Measurements from ENCODE around the gene HS6ST2.

Gene HS6ST2

GRCh38 chrX:132732236-132732635, 226.2 kb downstream of the HS6ST2 start:
- ChIA-PET POLR2A (no interaction called here), CTCF (no interaction called here)
- TF ChIP-seq CTCF (IDR thresholded peaks at IDR 0.05; ENCODE audit: control extremely low read depth, extremely low read depth, low read depth, missing control alignments): no peak
- no peak for DNase-seq (ENCODE audit: extremely low spot score)

- CTCF ChIA-PET: no interaction called here
- TF ChIP-seq CTCF (IDR thresholded peaks at IDR 0.05; ENCODE audit: control extremely low read depth, extremely low read depth, low read depth, missing control alignments): no peak
- DNase-seq (ENCODE audit: extremely low spot score): no peak
- POLR2A ChIA-PET: no interaction called here
These were observed 227.7 kb downstream of the HS6ST2 start for GRCh38 chrX:132730726-132731125.

GRCh38 chrX:132730266-132730665, 228.2 kb downstream of the HS6ST2 start:
- ChIA-PET POLR2A (no interaction called here), CTCF (interaction anchor here (1.7 kb wide), 1 partner anchor 10 kb away, joined by 7 read pairs; no protein-coding TSS in a partner anchor)
- no peak for TF ChIP-seq CTCF (IDR thresholded peaks at IDR 0.05; ENCODE audit: control extremely low read depth, extremely low read depth, low read depth, missing control alignments)
- no peak for DNase-seq (ENCODE audit: extremely low spot score)

- ChIA-PET POLR2A (no interaction called here), CTCF (no interaction called here)
- TF ChIP-seq CTCF (IDR thresholded peaks at IDR 0.05; ENCODE audit: control extremely low read depth, extremely low read depth, low read depth, missing control alignments): no peak
These were observed 230.1 kb downstream of the HS6ST2 start for GRCh38 chrX:132728296-132728695.

GRCh38 chrX:132718431-132718958, 239.9 kb downstream of the HS6ST2 start:
- TF ChIP-seq CTCF (IDR thresholded peaks at IDR 0.05; ENCODE audit: control extremely low read depth, extremely low read depth, low read depth, missing control alignments): no peak
- ChIA-PET CTCF (interaction anchor here (1.5 kb wide), 1 partner anchor 17 kb away, joined by 4 read pairs; no protein-coding TSS in a partner anchor), POLR2A (no interaction called here)
- no peak for DNase-seq (ENCODE audit: extremely low spot score)

More at GRCh38 chrX:132728296-132728695, 230.1 kb downstream of the HS6ST2 start:
- DNase-seq (ENCODE audit: extremely low spot score): no peak

GRCh38 chrX:132716006-132716405, 242.4 kb downstream of the HS6ST2 start:
- CTCF ChIA-PET: no interaction called here
- no peak for DNase-seq (ENCODE audit: extremely low spot score)
- POLR2A ChIA-PET: no interaction called here
- no peak for TF ChIP-seq CTCF (IDR thresholded peaks at IDR 0.05; ENCODE audit: control extremely low read depth, extremely low read depth, low read depth, missing control alignments)

GRCh38 chrX:132714913-132715312, 243.5 kb downstream of the HS6ST2 start:
- ChIA-PET POLR2A (no interaction called here), CTCF (no interaction called here)
- no peak for DNase-seq (ENCODE audit: extremely low spot score)
- no peak for TF ChIP-seq CTCF (IDR thresholded peaks at IDR 0.05; ENCODE audit: control extremely low read depth, extremely low read depth, low read depth, missing control alignments)

Data from GM10248 (cell line).